OCI-LY3 (cell line): ENCODE data around the gene SLC22A17.

Source experiments
- H2AFZ ChIP-seq: fragments of 200-600, 300-600 bp; shearing (Covaris generic); 2 replicates; pipeline ENCODE4 v1.6.0; 2014; ENCODE audit warnings: antibody characterized with exemption, low read depth, low read length
- H3K27ac ChIP-seq: fragments of 200-600, 300-600 bp; sonication (generic); 2 replicates; pipeline ENCODE4 v1.5.1; 2014; ENCODE audit warnings: mild to moderate bottlenecking, low read length, moderate library complexity, mixed read lengths
- H3K27me3 ChIP-seq: fragments of 200-600, 300-600 bp; sonication (generic); 2 replicates; pipeline ENCODE4 v1.6.1; 2014; ENCODE audit warnings: low read depth, low read length, mixed read lengths
- H3K36me3 ChIP-seq: fragments of 200-600, 300-600 bp; sonication (generic); replicated peaks from 2 replicates; pipeline ENCODE3; 2014; ENCODE audit warnings: low read depth, low read length, mixed read lengths
- H3K4me1 ChIP-seq: fragments of 300-600, 200-600 bp; sonication (generic); 2 replicates; pipeline ENCODE4 v1.6.1; 2014; ENCODE audit warnings: low read length, mixed read lengths
- H3K4me2 ChIP-seq: fragments of 200-600, 300-600 bp; sonication (generic); 2 replicates; pipeline ENCODE4 v1.6.1; 2014; ENCODE audit warnings: low read length, mixed read lengths
- H3K4me3 ChIP-seq: fragments of 300-600, 200-600 bp; sonication (generic); 2 replicates; pipeline ENCODE4 v1.5.1; 2014; ENCODE audit warnings: antibody characterized with exemption, mild to moderate bottlenecking, low read length, moderate library complexity
- H3K79me2 ChIP-seq: fragments of 300-600, 200-600 bp; shearing (Covaris generic); 2 replicates; pipeline ENCODE4 v1.6.1; 2014; ENCODE audit warnings: mild to moderate bottlenecking, low read length, mixed read lengths
- H3K9ac ChIP-seq: fragments of 300-600, 200-600 bp; shearing (Covaris generic); 2 replicates; pipeline ENCODE4 v1.6.0; 2014; ENCODE audit warnings: mild to moderate bottlenecking, low read length, moderate library complexity
- H3K9me3 ChIP-seq: fragments of 200-600, 300-600 bp; shearing (Covaris generic); 2 replicates; pipeline ENCODE4 v1.6.1; 2014; ENCODE audit warnings: low read length, mixed read lengths; ENCODE audit not compliant: insufficient read depth
- H4K20me1 ChIP-seq: fragments of 200-600, 300-600 bp; sonication (generic); 2 replicates; pipeline ENCODE4 v1.6.1; 2016; ENCODE audit warnings: low read length, mixed read lengths; ENCODE audit not compliant: insufficient read depth
- EZH2phosphoT487 ChIP-seq: fragments of 200-600 bp; shearing (Covaris generic); IDR thresholded peaks from 2 replicates; pipeline ENCODE4 v1.6.1; 2018; ENCODE audit warnings: antibody characterized with exemption, mixed run types, low read depth
- TF ChIP-seq, protein P1 (sequence below): fragments of 200-600, 300-600 bp; sonication (generic); IDR thresholded peaks from 2 replicates; pipeline ENCODE4 v1.5.1; 2014; ENCODE audit warnings: antibody characterized with exemption, low read length, low read depth

The SLC22A17 gene

DNA sequence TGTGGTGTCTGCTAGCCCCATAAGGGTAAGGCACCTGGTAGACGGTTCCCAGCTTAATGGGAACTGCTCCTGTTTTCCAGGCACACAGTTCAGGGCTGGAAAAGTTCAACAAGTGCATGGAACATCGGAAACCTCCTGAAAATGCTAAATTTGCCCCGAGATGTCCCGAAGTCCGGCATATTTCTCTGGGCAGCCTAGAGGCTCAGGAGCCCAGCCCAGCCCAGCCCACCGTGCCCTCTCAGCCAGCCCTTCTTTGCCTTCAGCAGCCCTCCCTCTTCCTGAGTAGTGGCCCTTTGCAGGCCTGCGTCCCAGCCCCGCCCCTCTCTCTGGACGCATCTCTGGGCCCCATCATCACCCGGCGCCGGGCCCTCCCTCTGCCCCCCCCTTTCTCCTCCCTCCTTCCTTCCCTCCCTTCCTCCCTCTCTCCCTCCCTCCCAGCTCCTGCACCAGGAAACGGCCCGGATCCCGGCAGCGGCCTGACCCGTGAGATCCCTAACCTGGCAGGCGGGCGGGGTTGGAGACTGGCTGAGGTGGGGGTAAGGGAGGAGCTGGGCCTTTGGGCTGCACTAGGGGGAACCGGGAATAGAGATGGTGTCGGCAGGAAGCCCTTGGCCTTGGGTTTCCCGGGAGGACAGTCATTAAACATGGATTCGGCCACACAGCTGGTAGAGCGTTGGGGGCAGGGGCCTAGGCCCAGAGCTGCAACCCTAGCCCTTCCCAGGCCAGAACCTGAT is 46.1 kb downstream of the SLC22A17 start, which contains the start of gene BCL2L2:
Gene BCL2L2 (plus strand): TSS at position 422 of the 734 bp plus-strand sequence. CDS start 935 bp downstream, outside the sequence.
- Histone ChIP-seq H3K27me3 (no peaks in the 10 kb centered on the region), H3K4me2 (peak within 1 kb of the TSS; percentile 94), H3K4me3 (peak within 1 kb of the TSS; percentile 96), H3K4me1 (peaks cover 16% of the 10 kb centered on the region), H3K27ac (no peak within 1 kb of the TSS), H2AFZ (peak within 1 kb of the TSS; percentile 87), H3K79me2 (peaks cover 10% of the 10 kb centered on the region), H3K9me3 (no peaks in the 10 kb centered on the region), H3K9ac (peak within 1 kb of the TSS; percentile 89), H3K36me3 (peaks cover 5% of the 10 kb centered on the region), H4K20me1 (no peaks in the 10 kb centered on the region)
- TF ChIP-seq, protein P1, sequence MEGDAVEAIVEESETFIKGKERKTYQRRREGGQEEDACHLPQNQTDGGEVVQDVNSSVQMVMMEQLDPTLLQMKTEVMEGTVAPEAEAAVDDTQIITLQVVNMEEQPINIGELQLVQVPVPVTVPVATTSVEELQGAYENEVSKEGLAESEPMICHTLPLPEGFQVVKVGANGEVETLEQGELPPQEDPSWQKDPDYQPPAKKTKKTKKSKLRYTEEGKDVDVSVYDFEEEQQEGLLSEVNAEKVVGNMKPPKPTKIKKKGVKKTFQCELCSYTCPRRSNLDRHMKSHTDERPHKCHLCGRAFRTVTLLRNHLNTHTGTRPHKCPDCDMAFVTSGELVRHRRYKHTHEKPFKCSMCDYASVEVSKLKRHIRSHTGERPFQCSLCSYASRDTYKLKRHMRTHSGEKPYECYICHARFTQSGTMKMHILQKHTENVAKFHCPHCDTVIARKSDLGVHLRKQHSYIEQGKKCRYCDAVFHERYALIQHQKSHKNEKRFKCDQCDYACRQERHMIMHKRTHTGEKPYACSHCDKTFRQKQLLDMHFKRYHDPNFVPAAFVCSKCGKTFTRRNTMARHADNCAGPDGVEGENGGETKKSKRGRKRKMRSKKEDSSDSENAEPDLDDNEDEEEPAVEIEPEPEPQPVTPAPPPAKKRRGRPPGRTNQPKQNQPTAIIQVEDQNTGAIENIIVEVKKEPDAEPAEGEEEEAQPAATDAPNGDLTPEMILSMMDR = no peak
- TF ChIP-seq EZH2phosphoT487 = no peak

- Histone ChIP-seq H3K27me3 (no peaks in the 10 kb centered on the region), H3K79me2 (peaks cover 18% of the 10 kb centered on the region), H3K36me3 (peaks cover 15% of the 10 kb centered on the region), H3K9me3 (no peaks in the 10 kb centered on the region), H2AFZ (peak within 1 kb of the TSS; percentile 62), H3K27ac (peak within 1 kb of the TSS; percentile 75), H3K4me1 (peaks cover 37% of the 10 kb centered on the region), H4K20me1 (no peaks in the 10 kb centered on the region), H3K4me2 (peak within 1 kb of the TSS; percentile 84), H3K9ac (peak within 1 kb of the TSS; percentile 83), H3K4me3 (peak within 1 kb of the TSS; percentile 88)
- TF ChIP-seq EZH2phosphoT487 = no peak
- TF ChIP-seq, protein P1 = no peak
Measured at GRCh38 chr14:23302290-23303225, 50.1 kb downstream of the SLC22A17 start, which contains the start of gene PPP1R3E. TSS of gene PPP1R3E (minus strand) at chr14:23302859. CDS start at chr14:23302576, 283 bp downstream.

- Histone ChIP-seq H2AFZ (peak overlapping the region; percentile 43; the same call in 1 of the 2 replicates), H3K4me1 (peaks cover 31% of the 10 kb centered on the region), H3K79me2 (peaks cover 12% of the 10 kb centered on the region), H3K9ac (peak overlapping the region; percentile 83), H3K4me2 (peak overlapping the region; percentile 84), H3K27ac (peak overlapping the region; percentile 75), H4K20me1 (no peaks in the 10 kb centered on the region), H3K27me3 (no peaks in the 10 kb centered on the region), H3K36me3 (peaks cover 21% of the 10 kb centered on the region), H3K4me3 (peak overlapping the region; percentile 88), H3K9me3 (no peaks in the 10 kb centered on the region)
- TF ChIP-seq, protein P1 = no peak
- TF ChIP-seq EZH2phosphoT487 = no peak
Measured at GRCh38 chr14:23301969-23302289, 50.8 kb downstream of the SLC22A17 start.
